ENCODE data around the gene ESRRG. TPM values are rescaled to one million over a fixed set of nuclear protein-coding genes. Genes with fewer than 3 reads are reported as not detected.

The ESRRG gene
- total and polyA plus RNA-seq, 4 donors: 0.07 to 0.47 (median 0.20) TPM

DNA sequence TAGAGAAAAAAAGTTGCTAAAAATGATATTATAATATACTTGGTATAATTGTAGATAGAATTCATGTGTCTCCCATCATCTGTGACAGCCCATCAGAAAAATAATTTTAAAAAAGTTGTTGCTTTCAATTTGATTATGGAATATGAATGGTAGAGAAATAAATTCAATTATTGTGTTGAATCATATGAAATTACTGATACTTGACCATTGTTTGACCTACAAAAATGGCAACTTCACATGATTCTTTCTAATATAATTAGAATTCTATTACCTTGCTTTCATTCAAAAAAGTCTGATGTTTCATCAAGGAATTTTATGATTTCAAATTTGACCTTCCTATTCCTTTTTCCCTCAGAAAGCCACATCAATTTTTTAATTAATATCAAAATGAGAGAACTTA lies 11.5 kb downstream of the ESRRG start (continued):
- no peak for TF ChIP-seq JUND (IDR thresholded peaks at IDR 0.05)

DNA sequence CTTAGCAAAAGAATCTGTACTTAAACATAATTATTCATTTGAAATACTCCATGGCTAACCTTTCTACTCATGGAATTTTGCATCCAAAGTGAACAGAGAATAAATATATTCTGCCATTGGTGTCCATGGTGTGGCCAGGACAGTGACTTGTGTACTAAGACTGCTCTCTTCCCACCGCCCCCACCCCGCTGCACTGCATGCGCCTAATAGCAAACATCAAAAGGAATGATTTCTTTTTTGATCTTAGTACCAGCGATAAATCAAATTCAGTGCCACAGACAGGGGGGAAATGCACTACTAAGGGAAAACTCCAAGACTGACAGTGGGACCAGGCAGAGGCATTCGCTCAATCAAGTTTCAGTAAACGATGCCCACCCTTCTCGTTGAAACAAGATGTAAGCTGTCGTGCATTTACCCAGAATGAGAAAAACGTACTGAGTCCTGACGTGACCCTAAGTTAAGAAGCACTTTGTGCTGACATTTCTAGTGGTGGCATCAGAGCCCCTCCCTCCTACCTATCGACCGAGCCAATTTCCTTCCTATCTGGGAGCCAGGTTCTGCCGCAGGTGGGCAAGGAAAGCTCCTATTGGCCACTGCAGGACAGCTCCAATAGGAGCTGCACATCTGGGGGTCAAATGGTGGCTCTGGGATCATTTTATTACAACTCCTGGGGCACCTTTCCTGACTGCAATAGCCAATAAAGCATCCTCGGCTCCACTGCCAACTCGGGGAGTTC lies 12.5 kb downstream of the ESRRG start:
- WGBS: 85% methylated on average over 15 of the region's 15 CpGs
- Histone ChIP-seq H3K27me3 (ENCODE audit: control insufficient read depth in 4 of 4, insufficient read depth in 4 of 4, low read length in 3 of 4) (peaks cover 0 to 6% (median 0%) of the 10 kb centered on the region in 4 donors), H3K36me3 (ENCODE audit: control insufficient read depth in 4 of 4, insufficient read depth in 3 of 4, low read depth in 1 of 4, low read length in 3 of 4) (no peaks in the 10 kb centered on the region), H3K4me3 (ENCODE audit: low read depth in 1 of 3, low read length in 3 of 3) (no peak overlapping the region), H3K27ac (ENCODE audit: low read depth in 1 of 2, low read length in 2 of 2) (no peak overlapping the region), H3K9me3 (ENCODE audit: control insufficient read depth in 4 of 4, low read length in 3 of 4) (no peaks in the 10 kb centered on the region), H3K4me1 (ENCODE audit: control insufficient read depth in 4 of 4, insufficient read depth in 4 of 4, low read length in 3 of 4) (no peaks in the 10 kb centered on the region), H3K9ac (ENCODE audit: low read depth in 1 of 2, low read length in 2 of 2) (no peak overlapping the region)
- no peak for DNase-seq (ENCODE audit: low spot score)
- TF ChIP-seq RXRA (IDR thresholded peaks at IDR 0.05) (no peak), HNF4A (conservative IDR thresholded peaks at IDR 0.05) (no peak), YY1 (IDR thresholded peaks at IDR 0.05) (no peak), RAD21 (IDR thresholded peaks at IDR 0.05) (no peak), JUND (IDR thresholded peaks at IDR 0.05) (no peak)
- TF ChIP-seq, protein P1, sequence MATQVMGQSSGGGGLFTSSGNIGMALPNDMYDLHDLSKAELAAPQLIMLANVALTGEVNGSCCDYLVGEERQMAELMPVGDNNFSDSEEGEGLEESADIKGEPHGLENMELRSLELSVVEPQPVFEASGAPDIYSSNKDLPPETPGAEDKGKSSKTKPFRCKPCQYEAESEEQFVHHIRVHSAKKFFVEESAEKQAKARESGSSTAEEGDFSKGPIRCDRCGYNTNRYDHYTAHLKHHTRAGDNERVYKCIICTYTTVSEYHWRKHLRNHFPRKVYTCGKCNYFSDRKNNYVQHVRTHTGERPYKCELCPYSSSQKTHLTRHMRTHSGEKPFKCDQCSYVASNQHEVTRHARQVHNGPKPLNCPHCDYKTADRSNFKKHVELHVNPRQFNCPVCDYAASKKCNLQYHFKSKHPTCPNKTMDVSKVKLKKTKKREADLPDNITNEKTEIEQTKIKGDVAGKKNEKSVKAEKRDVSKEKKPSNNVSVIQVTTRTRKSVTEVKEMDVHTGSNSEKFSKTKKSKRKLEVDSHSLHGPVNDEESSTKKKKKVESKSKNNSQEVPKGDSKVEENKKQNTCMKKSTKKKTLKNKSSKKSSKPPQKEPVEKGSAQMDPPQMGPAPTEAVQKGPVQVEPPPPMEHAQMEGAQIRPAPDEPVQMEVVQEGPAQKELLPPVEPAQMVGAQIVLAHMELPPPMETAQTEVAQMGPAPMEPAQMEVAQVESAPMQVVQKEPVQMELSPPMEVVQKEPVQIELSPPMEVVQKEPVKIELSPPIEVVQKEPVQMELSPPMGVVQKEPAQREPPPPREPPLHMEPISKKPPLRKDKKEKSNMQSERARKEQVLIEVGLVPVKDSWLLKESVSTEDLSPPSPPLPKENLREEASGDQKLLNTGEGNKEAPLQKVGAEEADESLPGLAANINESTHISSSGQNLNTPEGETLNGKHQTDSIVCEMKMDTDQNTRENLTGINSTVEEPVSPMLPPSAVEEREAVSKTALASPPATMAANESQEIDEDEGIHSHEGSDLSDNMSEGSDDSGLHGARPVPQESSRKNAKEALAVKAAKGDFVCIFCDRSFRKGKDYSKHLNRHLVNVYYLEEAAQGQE (IDR thresholded peaks at IDR 0.05): no peak
- TF ChIP-seq, protein P2, sequence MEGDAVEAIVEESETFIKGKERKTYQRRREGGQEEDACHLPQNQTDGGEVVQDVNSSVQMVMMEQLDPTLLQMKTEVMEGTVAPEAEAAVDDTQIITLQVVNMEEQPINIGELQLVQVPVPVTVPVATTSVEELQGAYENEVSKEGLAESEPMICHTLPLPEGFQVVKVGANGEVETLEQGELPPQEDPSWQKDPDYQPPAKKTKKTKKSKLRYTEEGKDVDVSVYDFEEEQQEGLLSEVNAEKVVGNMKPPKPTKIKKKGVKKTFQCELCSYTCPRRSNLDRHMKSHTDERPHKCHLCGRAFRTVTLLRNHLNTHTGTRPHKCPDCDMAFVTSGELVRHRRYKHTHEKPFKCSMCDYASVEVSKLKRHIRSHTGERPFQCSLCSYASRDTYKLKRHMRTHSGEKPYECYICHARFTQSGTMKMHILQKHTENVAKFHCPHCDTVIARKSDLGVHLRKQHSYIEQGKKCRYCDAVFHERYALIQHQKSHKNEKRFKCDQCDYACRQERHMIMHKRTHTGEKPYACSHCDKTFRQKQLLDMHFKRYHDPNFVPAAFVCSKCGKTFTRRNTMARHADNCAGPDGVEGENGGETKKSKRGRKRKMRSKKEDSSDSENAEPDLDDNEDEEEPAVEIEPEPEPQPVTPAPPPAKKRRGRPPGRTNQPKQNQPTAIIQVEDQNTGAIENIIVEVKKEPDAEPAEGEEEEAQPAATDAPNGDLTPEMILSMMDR (IDR thresholded peaks at IDR 0.05; ENCODE audit: low read depth, low read length, missing input control): no peak

DNA sequence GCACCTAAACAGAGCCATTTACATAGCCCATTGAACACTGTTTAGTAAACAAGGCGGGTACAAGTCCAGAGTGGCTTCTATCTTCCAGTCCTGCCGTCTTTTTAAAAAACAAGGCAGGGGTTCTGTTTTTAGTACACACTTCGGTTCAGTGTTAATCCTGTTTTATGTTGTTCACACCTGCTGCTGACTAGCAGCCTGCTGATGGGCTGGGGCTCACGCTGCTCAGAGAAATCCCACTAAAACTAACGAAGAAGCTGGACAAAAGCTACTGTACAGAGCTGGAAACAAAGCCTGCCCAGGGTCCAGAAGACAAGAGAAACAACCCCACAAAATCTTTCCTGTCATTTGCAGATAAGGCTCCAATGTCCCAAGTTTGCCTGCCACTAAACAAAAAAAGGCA lies 13.2 kb downstream of the ESRRG start:
- DNase-seq (ENCODE audit: low spot score): no peak
- Histone ChIP-seq H3K9me3 (ENCODE audit: control insufficient read depth in 4 of 4, low read length in 3 of 4) (no peaks in the 10 kb centered on the region), H3K4me3 (ENCODE audit: low read depth in 1 of 3, low read length in 3 of 3) (no peak overlapping the region), H3K27me3 (ENCODE audit: control insufficient read depth in 4 of 4, insufficient read depth in 4 of 4, low read length in 3 of 4) (peaks cover 0 to 5% (median 0%) of the 10 kb centered on the region in 4 donors), H3K4me1 (ENCODE audit: control insufficient read depth in 4 of 4, insufficient read depth in 4 of 4, low read length in 3 of 4) (no peaks in the 10 kb centered on the region), H3K36me3 (ENCODE audit: control insufficient read depth in 4 of 4, insufficient read depth in 3 of 4, low read depth in 1 of 4, low read length in 3 of 4) (no peaks in the 10 kb centered on the region), H3K9ac (ENCODE audit: low read depth in 1 of 2, low read length in 2 of 2) (no peak overlapping the region), H3K27ac (ENCODE audit: low read depth in 1 of 2, low read length in 2 of 2) (no peak overlapping the region)
- WGBS: 47% methylated on average over 5 of the region's 5 CpGs
- TF ChIP-seq, protein P3, sequence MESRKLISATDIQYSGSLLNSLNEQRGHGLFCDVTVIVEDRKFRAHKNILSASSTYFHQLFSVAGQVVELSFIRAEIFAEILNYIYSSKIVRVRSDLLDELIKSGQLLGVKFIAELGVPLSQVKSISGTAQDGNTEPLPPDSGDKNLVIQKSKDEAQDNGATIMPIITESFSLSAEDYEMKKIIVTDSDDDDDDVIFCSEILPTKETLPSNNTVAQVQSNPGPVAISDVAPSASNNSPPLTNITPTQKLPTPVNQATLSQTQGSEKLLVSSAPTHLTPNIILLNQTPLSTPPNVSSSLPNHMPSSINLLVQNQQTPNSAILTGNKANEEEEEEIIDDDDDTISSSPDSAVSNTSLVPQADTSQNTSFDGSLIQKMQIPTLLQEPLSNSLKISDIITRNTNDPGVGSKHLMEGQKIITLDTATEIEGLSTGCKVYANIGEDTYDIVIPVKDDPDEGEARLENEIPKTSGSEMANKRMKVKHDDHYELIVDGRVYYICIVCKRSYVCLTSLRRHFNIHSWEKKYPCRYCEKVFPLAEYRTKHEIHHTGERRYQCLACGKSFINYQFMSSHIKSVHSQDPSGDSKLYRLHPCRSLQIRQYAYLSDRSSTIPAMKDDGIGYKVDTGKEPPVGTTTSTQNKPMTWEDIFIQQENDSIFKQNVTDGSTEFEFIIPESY (IDR thresholded peaks at IDR 0.05): no peak
- TF ChIP-seq HNF4G (IDR thresholded peaks at IDR 0.05): no peak
- no peak for TF ChIP-seq SP1 (IDR thresholded peaks at IDR 0.05)
- no peak for TF ChIP-seq JUND (IDR thresholded peaks at IDR 0.05)
- TF ChIP-seq NR2F2 (IDR thresholded peaks at IDR 0.05): no peak
- TF ChIP-seq, protein P4, sequence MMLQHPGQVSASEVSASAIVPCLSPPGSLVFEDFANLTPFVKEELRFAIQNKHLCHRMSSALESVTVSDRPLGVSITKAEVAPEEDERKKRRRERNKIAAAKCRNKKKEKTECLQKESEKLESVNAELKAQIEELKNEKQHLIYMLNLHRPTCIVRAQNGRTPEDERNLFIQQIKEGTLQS (IDR thresholded peaks at IDR 0.05): no peak
- no peak for TF ChIP-seq RXRA (IDR thresholded peaks at IDR 0.05)
- TF ChIP-seq TAF1 (conservative IDR thresholded peaks at IDR 0.05): no peak
- TF ChIP-seq FOXA2 (IDR thresholded peaks at IDR 0.05): no peak
